Measurements from ENCODE around the gene ITIH4.

DNA sequence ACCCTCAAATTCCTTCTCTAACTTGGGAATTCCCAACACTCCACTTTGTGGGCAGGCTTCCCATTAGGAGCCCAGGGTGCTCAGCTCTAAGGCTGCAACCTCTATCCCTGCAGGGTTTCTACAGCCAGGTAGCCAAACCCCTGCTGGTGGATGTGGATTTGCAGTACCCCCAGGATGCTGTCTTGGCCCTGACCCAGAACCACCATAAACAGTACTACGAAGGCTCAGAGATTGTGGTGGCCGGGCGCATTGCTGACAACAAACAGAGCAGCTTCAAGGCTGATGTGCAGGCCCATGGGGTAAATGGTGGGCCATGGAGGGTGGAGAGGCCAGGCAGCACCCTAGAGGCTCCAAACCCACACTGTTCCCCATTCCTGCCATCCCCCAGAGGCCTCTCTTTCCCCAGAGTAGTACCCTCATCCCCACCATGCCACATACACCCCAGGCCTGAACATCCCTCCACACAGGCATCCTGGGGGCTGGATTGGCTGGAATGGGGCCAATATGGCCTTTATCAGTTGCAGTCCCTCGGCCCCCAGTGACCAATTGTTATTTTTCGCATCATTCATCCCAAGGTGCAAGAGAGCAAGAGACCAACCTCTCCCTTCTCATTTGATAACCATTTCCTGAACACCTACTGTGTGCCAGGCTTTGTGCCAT lies 45.4 kb downstream of the ITIH4 start:
- TF ChIP-seq POLR2AphosphoS5 (IDR thresholded peaks at IDR 0.05; ENCODE audit: low read depth, low read length), result no peak
- no peak for TF ChIP-seq TAF1 (IDR thresholded peaks at IDR 0.05; ENCODE audit: borderline replicate concordance, insufficient read depth, low read length)
- TF ChIP-seq, protein P1, sequence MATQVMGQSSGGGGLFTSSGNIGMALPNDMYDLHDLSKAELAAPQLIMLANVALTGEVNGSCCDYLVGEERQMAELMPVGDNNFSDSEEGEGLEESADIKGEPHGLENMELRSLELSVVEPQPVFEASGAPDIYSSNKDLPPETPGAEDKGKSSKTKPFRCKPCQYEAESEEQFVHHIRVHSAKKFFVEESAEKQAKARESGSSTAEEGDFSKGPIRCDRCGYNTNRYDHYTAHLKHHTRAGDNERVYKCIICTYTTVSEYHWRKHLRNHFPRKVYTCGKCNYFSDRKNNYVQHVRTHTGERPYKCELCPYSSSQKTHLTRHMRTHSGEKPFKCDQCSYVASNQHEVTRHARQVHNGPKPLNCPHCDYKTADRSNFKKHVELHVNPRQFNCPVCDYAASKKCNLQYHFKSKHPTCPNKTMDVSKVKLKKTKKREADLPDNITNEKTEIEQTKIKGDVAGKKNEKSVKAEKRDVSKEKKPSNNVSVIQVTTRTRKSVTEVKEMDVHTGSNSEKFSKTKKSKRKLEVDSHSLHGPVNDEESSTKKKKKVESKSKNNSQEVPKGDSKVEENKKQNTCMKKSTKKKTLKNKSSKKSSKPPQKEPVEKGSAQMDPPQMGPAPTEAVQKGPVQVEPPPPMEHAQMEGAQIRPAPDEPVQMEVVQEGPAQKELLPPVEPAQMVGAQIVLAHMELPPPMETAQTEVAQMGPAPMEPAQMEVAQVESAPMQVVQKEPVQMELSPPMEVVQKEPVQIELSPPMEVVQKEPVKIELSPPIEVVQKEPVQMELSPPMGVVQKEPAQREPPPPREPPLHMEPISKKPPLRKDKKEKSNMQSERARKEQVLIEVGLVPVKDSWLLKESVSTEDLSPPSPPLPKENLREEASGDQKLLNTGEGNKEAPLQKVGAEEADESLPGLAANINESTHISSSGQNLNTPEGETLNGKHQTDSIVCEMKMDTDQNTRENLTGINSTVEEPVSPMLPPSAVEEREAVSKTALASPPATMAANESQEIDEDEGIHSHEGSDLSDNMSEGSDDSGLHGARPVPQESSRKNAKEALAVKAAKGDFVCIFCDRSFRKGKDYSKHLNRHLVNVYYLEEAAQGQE (IDR thresholded peaks at IDR 0.05; ENCODE audit: insufficient read depth in 1 of 2, low read depth in 2 of 2, low read length in 2 of 2), result no peak
- no peak for TF ChIP-seq FOXP2 (optimal IDR thresholded peaks at IDR 0.05; ENCODE audit: borderline replicate concordance, extremely low read depth, extremely low read length, insufficient read depth)

Measured in PFSK-1 (cell line).